NCI-H446 (cell line): ENCODE measurements around the gene PDLIM4.

Experiments used
- DNase-seq, 2 experiments: peaks; one replicate each; lab custom pipeline; 2025; lab: John Stamatoyannopoulos, UW

PDLIM4 gene

DNA sequence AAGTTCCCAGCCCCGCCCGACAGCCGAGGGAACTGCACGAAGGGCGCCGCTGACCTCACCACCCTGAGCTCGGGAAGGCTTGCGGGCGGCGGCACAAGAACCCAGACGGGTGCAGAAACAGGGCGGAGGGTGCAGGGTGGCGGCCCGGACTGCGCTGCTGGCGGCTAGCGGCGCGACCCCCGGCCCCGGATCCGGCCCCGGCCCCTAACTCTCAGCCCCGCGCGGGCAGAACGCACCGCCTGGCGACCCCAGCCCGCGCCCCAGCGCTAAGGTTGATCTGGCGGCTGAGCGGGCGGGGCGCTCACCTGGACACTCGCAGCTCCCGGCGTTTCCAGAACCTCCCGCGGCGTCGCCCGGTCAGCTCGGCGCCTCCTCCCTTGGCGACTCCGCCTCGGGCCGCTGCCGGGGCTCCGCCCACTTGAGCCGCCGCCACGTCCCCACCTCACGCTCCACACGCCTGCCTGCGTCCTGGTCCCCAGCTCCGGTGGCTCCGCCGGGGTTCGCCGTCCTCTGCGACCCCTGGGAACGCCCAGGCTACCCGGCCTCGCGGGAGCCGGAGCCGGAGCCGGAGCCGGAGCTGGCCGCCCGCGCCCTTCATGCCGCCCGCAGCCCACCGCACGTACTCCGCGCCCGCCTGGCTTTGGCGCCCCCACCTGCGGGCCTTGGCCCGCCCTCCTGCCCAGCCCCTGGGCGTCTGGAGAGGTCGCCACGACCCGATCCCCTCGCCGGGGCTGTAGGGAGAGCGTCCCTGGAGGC is 29.8 kb upstream of the PDLIM4 start, which contains the start of gene P4HA2:
TSS of gene P4HA2 (minus strand) at position 369 of the 756 bp plus-strand sequence. CDS start 9,227 bp downstream, outside the sequence.
- peak in 1 of 2 experiments; percentile 24 for DNase-seq

DNA sequence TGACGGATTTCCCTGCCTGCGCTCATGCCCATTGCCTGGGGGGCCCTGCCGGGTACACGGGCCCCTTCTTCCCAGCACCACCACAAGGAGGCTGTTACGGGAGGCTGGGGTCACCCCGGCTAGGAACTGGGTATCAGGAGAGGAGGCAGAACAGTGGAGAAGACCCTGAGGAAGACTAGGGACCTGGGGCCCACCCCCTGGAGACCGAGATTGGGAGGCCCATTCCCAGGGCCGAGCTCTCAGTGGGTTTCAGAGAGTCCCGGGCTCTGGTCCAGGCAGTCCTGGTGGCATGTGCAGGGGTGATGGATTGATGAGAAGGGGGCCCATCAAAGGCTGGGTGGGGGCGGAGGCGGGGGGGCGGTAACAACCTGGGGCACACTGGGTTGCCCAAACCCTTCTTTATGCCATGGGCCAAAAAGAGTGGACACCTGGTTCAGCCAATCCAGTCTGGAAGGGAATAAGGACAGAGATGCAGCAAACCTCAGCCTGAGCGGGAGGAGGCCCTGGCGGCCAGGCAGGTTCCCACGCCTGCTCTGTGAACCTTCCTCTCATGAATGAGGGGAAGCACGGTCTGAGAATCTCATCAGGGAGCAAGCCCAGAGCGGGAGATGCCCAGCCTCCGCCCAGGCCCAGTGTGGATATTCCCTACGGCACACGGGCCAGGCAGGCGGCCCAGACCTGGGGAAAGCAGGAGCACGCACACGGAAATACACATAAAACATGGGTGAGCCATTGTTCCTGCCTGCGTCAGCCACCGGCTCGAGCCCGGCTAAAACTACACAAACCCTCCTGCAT is 29.1 kb upstream of the PDLIM4 start:
- DNase-seq: no peak

DNA sequence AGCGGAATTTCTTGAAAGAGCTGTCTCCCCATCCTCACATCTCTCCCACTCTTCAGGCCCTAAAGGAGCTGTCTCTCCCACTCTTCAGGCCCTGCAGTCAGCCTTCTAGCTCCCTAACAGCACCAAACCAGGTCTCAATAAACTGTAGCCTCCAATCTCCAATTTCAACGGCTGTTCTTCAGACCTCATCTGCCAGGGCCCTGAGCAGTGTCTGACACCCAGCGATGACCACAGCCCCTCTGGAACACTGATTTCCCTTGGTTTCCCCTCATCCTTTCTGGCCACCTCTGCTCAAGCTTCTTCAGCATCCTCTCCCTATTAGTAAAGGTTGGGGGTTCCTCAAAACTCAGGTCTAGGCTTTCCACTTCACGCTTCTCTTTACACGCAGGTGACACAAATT is 28.3 kb upstream of the PDLIM4 start:
- no peak for DNase-seq

GRCh38 chr5:132230871-132231270 is 26.6 kb upstream of the PDLIM4 start:
- no peak for DNase-seq

- DNase-seq: no peak
Measured at GRCh38 chr5:132232465-132232864, 25.0 kb upstream of the PDLIM4 start.

- no peak for DNase-seq
Measured at GRCh38 chr5:132233081-132233480, 24.4 kb upstream of the PDLIM4 start.

DNA sequence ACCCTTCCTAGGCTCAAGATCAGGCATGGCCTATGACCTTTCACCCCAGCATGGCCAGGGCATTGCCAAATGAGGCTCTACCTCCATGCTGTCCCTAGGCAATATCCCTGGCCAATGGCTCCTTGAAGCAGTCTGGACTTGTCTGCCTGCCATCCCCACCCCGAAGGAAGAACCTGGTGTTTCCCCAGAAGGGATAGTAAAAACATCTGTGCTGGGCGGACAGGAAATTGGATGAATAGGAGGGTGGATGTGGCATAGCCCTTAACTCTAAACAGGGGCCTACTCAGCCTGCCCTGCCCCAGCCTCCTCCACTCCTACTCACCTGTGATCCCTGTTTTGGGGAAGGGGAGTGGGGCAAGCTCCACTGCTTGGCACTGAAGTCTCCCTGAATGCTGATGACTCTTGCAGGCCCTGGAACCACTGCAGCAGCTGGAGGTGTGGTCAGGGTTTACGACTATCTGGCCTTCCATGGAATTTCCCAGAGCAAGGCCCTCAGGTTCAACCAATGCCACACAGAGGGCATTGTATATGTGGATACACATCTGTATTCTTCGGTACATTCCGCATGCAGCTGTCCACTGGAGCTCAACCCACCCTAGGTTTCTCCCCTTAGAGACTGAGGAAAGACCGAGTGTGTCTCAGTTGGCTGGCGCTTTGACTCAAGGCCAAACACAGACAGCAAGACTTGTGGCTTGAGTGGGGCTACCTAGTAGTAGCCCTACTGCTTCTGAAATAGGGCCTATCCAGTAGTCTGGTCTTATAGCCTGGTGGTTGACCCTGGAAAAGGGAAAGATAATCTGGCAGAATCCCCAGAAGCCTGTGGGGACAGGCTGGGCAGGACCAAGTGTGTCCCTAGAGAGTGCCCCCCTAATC is 23.4 kb upstream of the PDLIM4 start:
- DNase-seq: no peak

DNA sequence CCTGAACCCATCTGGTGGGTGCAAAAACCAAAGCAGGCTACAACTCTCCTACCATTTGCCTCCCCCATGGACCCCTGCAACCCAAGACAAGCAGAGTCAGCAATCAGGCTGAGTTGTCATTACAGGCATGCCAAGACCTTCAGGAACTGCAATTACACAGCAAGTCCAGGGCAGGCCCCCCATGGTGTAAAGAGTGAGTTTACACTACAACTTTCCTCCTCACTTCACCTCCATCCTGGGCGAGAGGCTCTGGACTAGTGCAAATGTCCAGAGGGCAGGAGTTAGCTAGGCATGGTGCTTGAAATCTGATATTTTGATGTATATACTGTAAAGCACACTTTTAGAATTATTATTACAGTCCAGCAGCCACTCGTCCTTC is 22.8 kb upstream of the PDLIM4 start:
- no peak for DNase-seq

- no peak for DNase-seq
Measured at GRCh38 chr5:132235340-132235739, 22.2 kb upstream of the PDLIM4 start.

DNA sequence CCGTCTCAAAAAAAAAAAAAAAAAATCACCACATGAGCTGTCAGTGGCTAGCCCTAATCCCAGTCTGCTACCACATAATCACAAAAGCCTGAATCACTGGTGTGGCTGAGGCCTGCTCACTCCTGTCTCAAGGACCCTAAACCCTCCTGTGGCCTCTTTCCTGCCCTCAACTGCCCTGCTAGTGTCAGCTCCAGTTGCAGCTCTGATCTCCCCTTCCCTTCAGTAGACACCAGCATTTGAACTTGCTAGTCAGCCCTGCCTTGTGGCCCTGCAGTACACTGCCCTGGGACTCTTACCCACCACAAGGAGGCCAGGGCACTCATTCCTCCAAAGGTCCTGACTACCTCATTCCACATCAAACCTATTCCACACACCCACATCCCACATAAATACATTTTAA is 20.4 kb upstream of the PDLIM4 start:
- DNase-seq: no peak

DNA sequence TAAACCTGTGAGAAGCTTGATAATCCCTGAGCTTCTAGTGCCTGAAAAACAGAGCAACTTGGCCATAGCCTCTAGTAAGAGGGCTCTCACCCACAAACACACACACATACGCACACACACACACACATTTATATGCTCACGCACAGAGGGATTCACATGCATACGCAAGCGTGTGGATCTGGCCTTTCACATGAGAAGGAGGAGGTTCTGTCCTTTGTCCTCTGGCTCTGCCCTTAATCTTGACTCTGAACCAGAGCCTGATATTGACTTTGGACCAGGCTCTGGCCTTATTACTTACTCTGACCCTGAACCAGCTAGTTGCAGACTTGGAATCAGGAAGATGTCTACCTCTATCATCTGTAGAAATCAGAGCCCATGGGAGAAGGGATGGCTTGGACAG is 19.8 kb upstream of the PDLIM4 start:
- DNase-seq: no peak

- DNase-seq: peak in 1 of 2 experiments; percentile 67
Measured at GRCh38 chr5:132238169-132238744, 19.2 kb upstream of the PDLIM4 start.

DNA sequence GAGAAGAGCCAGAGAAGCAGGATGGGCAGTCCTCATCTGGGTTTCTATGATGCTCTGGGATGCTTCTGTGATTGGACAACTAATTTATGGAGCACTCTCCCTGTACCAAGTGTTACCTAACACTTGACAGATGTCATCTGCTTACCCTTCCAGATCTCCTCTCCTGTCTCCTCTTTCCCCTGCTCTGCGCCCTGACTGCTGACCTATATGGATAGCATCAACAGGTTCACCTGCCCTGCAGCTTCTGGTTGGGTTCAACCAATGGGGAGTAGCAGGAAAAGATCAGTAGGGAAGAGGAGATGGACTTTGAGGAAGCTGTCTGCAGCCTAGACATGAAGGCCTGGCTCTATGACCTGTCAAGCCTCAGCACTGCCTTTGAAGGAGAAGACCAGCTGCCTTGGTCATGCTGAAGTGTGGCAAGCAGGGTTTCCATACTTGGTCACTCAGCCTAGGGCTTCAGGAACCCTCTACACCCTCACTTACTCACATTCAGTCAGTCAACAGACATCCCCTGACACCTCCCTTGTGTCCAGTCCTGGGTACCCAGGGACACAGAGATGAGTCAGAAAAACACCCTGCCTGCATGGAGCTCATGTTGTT is 18.5 kb upstream of the PDLIM4 start:
- DNase-seq: no peak

DNA sequence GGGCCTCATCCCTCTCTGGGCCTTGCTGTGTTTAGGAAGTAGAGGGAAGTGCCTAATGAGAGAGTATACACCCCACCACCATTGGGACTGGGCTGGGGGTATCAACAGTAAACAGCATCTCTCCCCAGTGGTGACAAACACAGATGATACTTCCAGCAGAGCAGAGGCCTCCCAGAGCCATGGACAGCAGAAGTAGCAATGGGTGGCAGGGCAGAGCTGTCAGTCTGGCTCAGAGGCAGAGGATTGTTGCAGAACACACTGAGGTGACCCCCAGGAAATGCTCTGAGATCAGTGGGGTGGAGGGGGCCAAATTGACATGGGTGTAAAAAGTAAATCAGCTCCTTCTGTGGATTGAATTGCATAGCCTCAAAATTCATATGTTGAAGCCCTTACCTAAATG is 17.7 kb upstream of the PDLIM4 start:
- no peak for DNase-seq

DNA sequence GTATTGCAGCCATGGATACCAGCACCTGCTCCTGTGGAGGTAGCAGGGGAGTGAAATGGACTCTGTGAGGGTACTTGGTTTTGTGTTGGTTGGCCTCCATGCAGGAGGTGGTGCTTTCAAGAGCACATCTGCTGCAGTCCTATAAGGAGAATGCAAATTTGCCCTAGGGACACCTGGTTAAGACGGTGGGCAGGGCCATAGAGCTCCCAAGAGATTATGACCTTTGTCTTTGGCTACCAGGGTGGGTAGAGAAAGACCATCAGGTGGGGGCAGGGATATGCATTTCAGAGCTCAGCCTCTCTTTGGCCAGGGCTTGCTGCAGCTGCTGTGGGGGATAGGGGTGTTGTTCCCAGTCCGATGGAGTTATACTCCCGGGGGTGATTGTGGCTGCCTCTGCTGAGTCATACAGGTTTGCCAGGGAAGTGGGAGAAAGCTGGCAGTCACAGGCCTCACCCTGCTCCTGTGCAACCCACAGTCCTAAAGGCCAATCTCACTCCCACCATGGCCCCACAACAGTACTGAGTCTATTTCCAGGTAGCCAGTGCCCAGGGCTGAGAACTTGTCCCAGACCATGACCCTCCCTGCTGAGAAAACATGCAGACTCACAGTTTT is 14.0 kb upstream of the PDLIM4 start:
- no peak for DNase-seq

- no peak for DNase-seq
Measured at GRCh38 chr5:132245593-132245992, 11.9 kb upstream of the PDLIM4 start.

GRCh38 chr5:132246806-132247205 is 10.7 kb upstream of the PDLIM4 start:
- no peak for DNase-seq

GRCh38 chr5:132250547-132250946 is 6.9 kb upstream of the PDLIM4 start:
- DNase-seq: no peak

DNA sequence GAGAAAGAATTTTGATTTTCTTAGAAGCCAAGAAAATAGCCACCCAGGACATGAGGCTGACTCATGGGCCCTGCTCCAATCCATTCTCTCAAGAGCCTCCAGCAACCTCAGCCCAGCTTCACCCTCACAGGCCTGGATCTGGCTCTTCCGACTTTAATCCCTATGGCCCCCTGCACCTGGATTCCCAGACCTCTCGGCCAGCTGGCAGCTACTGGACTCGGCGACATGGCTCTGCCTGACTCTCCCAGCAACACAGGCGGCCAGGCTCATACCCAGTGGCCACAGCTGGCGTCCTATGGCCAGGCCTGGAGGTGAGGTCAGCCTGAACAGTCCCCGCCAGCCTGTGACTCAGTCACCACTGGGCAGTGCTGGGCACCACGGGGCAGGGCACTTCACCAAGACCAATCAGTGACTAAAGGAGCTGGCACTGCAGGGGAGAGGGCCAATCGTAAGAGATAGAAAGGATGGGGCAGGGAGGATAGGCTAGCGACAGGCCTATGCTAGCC is 6.2 kb upstream of the PDLIM4 start:
- no peak for DNase-seq

- no peak for DNase-seq
Measured at GRCh38 chr5:132253008-132253441, 4.5 kb upstream of the PDLIM4 start.
